Heart right ventricle (tissue), 16 donors: ENCODE measurements around the gene DDIAS. TPM values are rescaled to one million over a fixed set of nuclear protein-coding genes. Genes with fewer than 3 reads are reported as not detected.

ENCODE experiments used
- ATAC-seq, 8 donors: fragments of 200-7000 bp; cut with Tn5 transposase; one replicate each; pipeline ENCODE4 v1.9.1; 2020; ENCODE audit warnings: mild to moderate bottlenecking in 8 of 8, moderate library complexity in 8 of 8, moderate number of reproducible peaks in 1 of 8
- DNase-seq, 2 donors: peaks; one replicate each; pipeline ENCODE4 v3.0.0-alpha.2; 2020
- H3K27ac ChIP-seq, 10 donors: fragments of 200-600 bp; sonication (generic) in 2 of 10; one replicate each; pipeline versions ENCODE4 v1.5.0 to v1.8.0; 2020 to 2022; ENCODE audit warnings: mild to moderate bottlenecking in 3 of 10
- H3K27me3 ChIP-seq, 7 donors: fragments of 200-600 bp; one replicate each; pipeline ENCODE4 v1.8.0; 2021 to 2022; ENCODE audit warnings: mild to moderate bottlenecking in 2 of 7
- H3K36me3 ChIP-seq, 9 donors: fragments of 200-600 bp; sonication (generic) in 1 of 9; one replicate each; pipeline versions ENCODE4 v1.5.0 to v1.8.0; 2020 to 2022; ENCODE audit warnings: mild to moderate bottlenecking in 2 of 9
- H3K4me1 ChIP-seq, 9 donors: fragments of 200-600 bp; sonication (generic) in 1 of 9; one replicate each; pipeline versions ENCODE4 v1.5.0 to v1.8.0; 2020 to 2022; ENCODE audit warnings: mild to moderate bottlenecking in 4 of 9
- H3K4me3 ChIP-seq, 10 donors: fragments of 200-600 bp; sonication (generic) in 2 of 10; one replicate each; pipeline versions ENCODE4 v1.5.0 to v1.8.0; 2020 to 2022; ENCODE audit warnings: mild to moderate bottlenecking in 7 of 10, moderate library complexity in 2 of 10
- H3K9me3 ChIP-seq, 11 donors: fragments of 200-600 bp in 10 of 11; sonication (generic) in 2 of 11; one replicate each; pipeline versions ENCODE4 v1.5.0 to v1.8.0; 2013 to 2022; ENCODE audit warnings: mild to moderate bottlenecking in 2 of 11, control low read depth in 1 of 11, moderate library complexity in 1 of 11
- CTCF ChIP-seq, 9 donors: fragments of 200-600 bp; sonication (generic) in 2 of 9; IDR thresholded peaks; one replicate each; pipeline versions ENCODE4 v1.5.0 to v1.8.0; 2021 to 2022; ENCODE audit warnings: antibody characterized with exemption in 9 of 9, mild to moderate bottlenecking in 5 of 9, moderate library complexity in 1 of 9
- WGBS, 2 donors: extraction: QIAGEN DNeasy Blood & Tissue Kit; methylation state at CpG; one replicate each; pipeline ENCODE4 v1.1.7; 2013; ENCODE audit warnings: inconsistent platforms in 1 of 2; 5-methylcytosine and 5-hydroxymethylcytosine counted together
- intact Hi-C, 10 donors: fragments of 100-400 bp; cut with DNase I; formaldehyde crosslinking; loops; one replicate each; pipeline versions ENCODE4 v1.11.1 to v1.14.2; 2022
- polyA plus RNA-seq, 2 donors: library from polyadenylated mRNA; stranded (reverse); fragments of 200-250 nt; gene quantifications; one replicate each; pipeline ENCODE4 v1.2.3, GENCODE V29; 2013
- total RNA-seq, 10 donors: library from RNA; stranded (reverse); fragmentation: NEBNext Ultra II Directional in 3 of 10; extraction: Animal tissue kit (Norgen Biotek cat#: 25700) in 3 of 10; gene quantifications; one replicate each; pipeline versions ENCODE4 v1.2.1 to v1.2.4, GENCODE V29; 2021 to 2023
- donor health status: Arrhythmogenic right ventricular cardiomyopathy.
- donor health status: ischemic (EF 13 %, LVEDD 7.1; RV severe dilation, severe dysfunction).
- donor health status: healthy with polysubstance abuse.
- donor health status: DM: no; HTN: yes; CAD: no.
- donor health status: DM: no; HTN: no; CAD: no.
- donor health status: ischemic (EF 25% LVEDD 6.9; RV normal size, moderate dysfunction).
- donor health status: ischemic (EF 25% LVEDD 5.7; RV mildly dilated, moderate dysfunction).
- donor health status: healthy.
- donor health status: DM: yes; HTN: yes; CAD: no.
- donor health status: Ischemic cardiomyopathy.
- donor health status: ischemic (EF 35%, LVEDD 5.7; RV mildly dilated, moderate dysfunction).
- donor health status: nonischemic (EF 11% LVEDD 7.7; RV severe dilation, severe dysfunction).
- donor health status: DM: yes; HTN: yes; CAD: no.
- donor health status: PGD.
- donor health status: ischemic (EF 29% LVEDD 5.4; RV normal size, mild dysfunction).
- donor health status: nonischemic (EF 23%, LVEDD 6.1; RV moderate dilation, normal function).

DDIAS gene
- total and polyA plus RNA-seq, 12 donors = 0.13 to 2.4 (median 0.46) TPM

GRCh38 chr11:82924522-82925224 lies 23.1 kb downstream of the DDIAS start:
- Histone ChIP-seq H3K27me3 (no peaks in the 10 kb centered on the region), H3K36me3 (no peaks in the 10 kb centered on the region), H3K9me3 (no peaks in the 10 kb centered on the region), H3K4me3 (no peak overlapping the region), H3K27ac (no peak overlapping the region), H3K4me1 (peaks cover 0 to 14% (median 0%) of the 10 kb centered on the region in 9 donors)
- intact Hi-C loops = loop anchor here in 7 of 10 donors (5.0 to 10.0 kb wide), 7 partner anchors 57 to 233 kb away; partner anchors contain the start of genes PCF11 (in 2 of the 7) and RAB30 (in 2 of the 7)
- 91 to 92% methylated on average over 5 of the region's 5 CpGs for WGBS, 2 donors
- no peak for TF ChIP-seq CTCF (IDR thresholded peaks at IDR 0.05)
- ATAC-seq (no peak), DNase-seq (no peak)

- Histone ChIP-seq H3K27ac (no peak overlapping the region), H3K36me3 (peaks cover 0 to 9% (median 0%) of the 10 kb centered on the region in 9 donors), H3K27me3 (no peaks in the 10 kb centered on the region), H3K9me3 (no peaks in the 10 kb centered on the region), H3K4me3 (no peak overlapping the region), H3K4me1 (peaks cover 0 to 12% (median 0%) of the 10 kb centered on the region in 9 donors)
- DNase-seq = peak in 1 of 2 donors; percentile 20
- ATAC-seq = peak in 2 of 8 donors; percentile 51 to 63
- peak in 8 of 9 donors; percentile 68 to 89 (median 80) for TF ChIP-seq CTCF (IDR thresholded peaks at IDR 0.05)
- intact Hi-C loops = loop anchor here in 8 of 10 donors (2.0 to 10.0 kb wide), 8 partner anchors 60 to 230 kb away; partner anchors contain the start of genes PCF11 (in 2 of the 8) and RAB30 (in 2 of the 8)
Measured at GRCh38 chr11:82927264-82927880, 25.8 kb downstream of the DDIAS start.

- Histone ChIP-seq H3K4me1 (no peaks in the 10 kb centered on the region), H3K4me3 (no peak overlapping the region), H3K27me3 (no peaks in the 10 kb centered on the region), H3K9me3 (no peaks in the 10 kb centered on the region), H3K36me3 (peaks cover 0 to 15% (median 0%) of the 10 kb centered on the region in 9 donors), H3K27ac (no peak overlapping the region)
- intact Hi-C loops = loop anchor here in 7 of 10 donors (5.0 to 10.0 kb wide), 7 partner anchors 62 to 228 kb away; partner anchors contain the start of genes PCF11 (in 2 of the 7) and RAB30 (in 2 of the 7)
- ATAC-seq (no peak), DNase-seq (no peak)
- WGBS, 2 donors = 97% methylated on average over 8 to 9 of the region's 10 CpGs
- TF ChIP-seq CTCF (IDR thresholded peaks at IDR 0.05) = no peak
Measured at GRCh38 chr11:82929121-82929520, 27.6 kb downstream of the DDIAS start.

- H3K9me3 ChIP-seq = no peaks in the 10 kb centered on the region
- peaks cover 0 to 15% (median 0%) of the 10 kb centered on the region in 9 donors for H3K36me3 ChIP-seq
- H3K4me1 ChIP-seq = no peaks in the 10 kb centered on the region
- intact Hi-C loops = no loop called here
- H3K4me3 ChIP-seq = no peak overlapping the region
- DNase-seq = no peak
- 76 to 79% methylated on average over 3 of the region's 3 CpGs for WGBS, 2 donors
- no peak for ATAC-seq
- H3K27ac ChIP-seq = no peak overlapping the region
- H3K27me3 ChIP-seq = no peaks in the 10 kb centered on the region
- TF ChIP-seq CTCF (IDR thresholded peaks at IDR 0.05) = no peak
Measured at GRCh38 chr11:82930229-82930628, 28.7 kb downstream of the DDIAS start.
